Fibroblast of lung (primary cell): ENCODE data around the gene MUTYH.

ENCODE experiments used
- CTCF ChIP-seq, 2 donors: IDR thresholded peaks in 1 of 2; conservative IDR thresholded peaks in 1 of 2; 1 replicate in 1 of 2; 2 replicates in 1 of 2; pipeline ENCODE4 v1.5.1; 2011 to 2012; ENCODE audit warnings: low read length in 2 of 2, control low read depth in 1 of 2, inconsistent platforms in 1 of 2, low read depth in 1 of 2, mild to moderate bottlenecking in 1 of 2
- EZH2 ChIP-seq: IDR thresholded peaks from 2 replicates; pipeline ENCODE4 v1.5.1; 2012; ENCODE audit warnings: low read length, control low read depth, mild to moderate bottlenecking; ENCODE audit errors: missing control alignments

GRCh38 chr1:45319761-45320160 lies 20.5 kb downstream of the MUTYH start:
- TF ChIP-seq CTCF (conservative IDR thresholded peaks at IDR 0.05 in 1 of 2, IDR thresholded peaks at IDR 0.05 in 1 of 2; ENCODE audit: low read depth in 1 of 2, low read length in 2 of 2) (no peak), EZH2 (no peak)
